SHP77 treated with DMSO at 0.1 percent for 48 hours (cell line): Measurements from ENCODE around the gene MAD1L1.
"Not testable (repeated sequence)": the region's sequence is repeated elsewhere in the genome, so short reads cannot be mapped to it uniquely, and the experiment has no call there.

Experiments used
- DNase-seq: peaks from one replicate; lab custom pipeline; 2025; lab: John Stamatoyannopoulos, UW

MAD1L1 gene

GRCh38 chr7:1882451-1882850, 350.3 kb downstream of the MAD1L1 start:
- DNase-seq = no peak

DNA sequence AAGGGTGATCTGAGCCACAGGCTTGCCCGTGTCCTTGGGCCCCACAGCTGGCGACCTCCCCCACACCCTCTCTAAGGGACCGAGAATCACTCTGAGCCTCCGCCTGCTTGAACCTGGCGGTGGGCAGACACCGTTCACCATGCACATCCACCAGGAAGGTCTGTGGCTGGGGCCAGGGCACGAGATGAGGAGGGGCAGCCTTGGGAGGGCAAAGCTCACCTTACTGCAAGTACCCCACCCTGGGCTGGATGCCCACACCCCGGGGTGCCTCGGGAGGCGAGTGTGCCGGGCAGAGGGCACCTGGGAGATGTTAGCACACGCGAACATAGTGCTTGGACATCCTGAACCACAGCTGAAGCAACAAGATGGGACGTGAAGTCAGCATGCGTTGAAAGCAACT, 350.8 kb downstream of the MAD1L1 start:
- DNase-seq = no peak

- DNase-seq = not testable (repeated sequence)
Measured at GRCh38 chr7:1876641-1877040, 356.1 kb downstream of the MAD1L1 start.

GRCh38 chr7:1875392-1876199, 357.1 kb downstream of the MAD1L1 start:
- not testable (repeated sequence) for DNase-seq

GRCh38 chr7:1874590-1875391, 358.0 kb downstream of the MAD1L1 start:
- DNase-seq = not testable (repeated sequence)

DNA sequence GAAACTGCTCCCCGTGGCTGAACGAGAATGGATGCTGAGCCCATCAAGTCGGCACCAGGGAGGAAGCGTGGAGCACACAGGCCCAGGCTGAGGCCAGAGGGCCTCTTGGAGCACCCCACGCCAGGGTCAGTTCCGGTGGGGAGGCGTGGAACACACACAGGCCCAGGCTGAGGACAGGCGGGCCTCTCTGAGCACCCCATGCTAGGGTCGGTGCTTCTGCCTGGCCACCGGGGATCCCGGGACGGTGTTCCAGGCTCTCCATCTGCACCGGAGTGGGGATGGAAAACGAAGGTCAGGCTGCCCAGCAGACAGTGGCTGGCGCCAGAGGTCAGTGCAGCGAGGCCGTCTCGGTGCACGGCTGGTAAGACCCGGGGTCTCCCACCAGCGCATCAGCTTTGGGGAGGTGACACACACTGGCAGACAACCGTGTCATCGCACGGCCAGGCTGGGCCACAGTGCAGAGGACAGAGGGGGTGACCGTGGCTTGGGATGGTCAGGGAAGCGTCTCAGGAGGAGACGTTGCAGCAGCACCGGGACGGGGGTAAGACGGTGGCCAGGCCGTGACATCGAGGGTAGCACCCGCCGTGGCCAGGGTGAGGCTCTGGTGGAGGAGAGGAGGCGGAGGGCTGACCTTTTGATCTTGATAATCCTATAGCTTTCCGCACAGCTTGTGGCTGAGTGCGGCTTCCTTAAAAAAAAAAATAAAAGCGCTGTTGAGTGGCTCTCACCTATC, 358.7 kb downstream of the MAD1L1 start:
- DNase-seq = no peak

DNA sequence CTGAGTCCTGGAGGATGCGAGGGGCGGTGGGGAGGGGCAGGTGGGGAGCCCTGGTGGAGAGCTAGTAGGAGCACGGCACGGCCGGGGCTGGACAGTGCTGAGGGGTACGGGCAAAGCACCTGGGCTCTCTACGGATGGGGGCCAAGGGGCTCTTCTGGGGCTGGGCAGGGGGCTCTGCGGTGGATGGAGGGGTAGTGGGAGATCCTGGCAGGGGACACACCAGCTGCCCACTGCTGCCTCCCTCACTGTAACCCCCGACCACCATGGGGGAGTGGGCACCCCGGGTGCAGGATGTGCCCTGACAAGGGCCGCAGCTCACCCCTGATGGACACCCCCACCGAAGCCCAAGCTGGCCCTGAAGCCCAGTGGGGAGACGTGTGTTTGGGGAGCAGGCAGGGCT, 359.3 kb downstream of the MAD1L1 start:
- no peak for DNase-seq

DNA sequence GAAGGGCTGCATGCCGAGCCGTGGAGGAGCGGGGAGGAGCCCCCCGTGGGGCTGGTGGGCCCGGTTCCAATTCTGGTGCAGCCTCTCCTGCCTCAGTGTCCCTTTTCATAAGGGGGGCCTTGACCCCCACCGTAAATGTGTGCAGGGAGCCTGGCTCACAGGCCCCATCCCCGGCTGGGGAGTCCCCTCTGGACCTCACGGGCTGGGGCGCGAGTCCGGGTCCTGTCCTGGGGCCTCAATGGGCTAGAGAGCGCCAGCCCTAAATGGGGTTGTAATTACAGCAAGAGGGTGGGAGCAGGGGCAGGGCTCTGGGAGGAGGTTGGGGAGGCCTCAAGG, 359.7 kb downstream of the MAD1L1 start:
- DNase-seq = no peak

DNA sequence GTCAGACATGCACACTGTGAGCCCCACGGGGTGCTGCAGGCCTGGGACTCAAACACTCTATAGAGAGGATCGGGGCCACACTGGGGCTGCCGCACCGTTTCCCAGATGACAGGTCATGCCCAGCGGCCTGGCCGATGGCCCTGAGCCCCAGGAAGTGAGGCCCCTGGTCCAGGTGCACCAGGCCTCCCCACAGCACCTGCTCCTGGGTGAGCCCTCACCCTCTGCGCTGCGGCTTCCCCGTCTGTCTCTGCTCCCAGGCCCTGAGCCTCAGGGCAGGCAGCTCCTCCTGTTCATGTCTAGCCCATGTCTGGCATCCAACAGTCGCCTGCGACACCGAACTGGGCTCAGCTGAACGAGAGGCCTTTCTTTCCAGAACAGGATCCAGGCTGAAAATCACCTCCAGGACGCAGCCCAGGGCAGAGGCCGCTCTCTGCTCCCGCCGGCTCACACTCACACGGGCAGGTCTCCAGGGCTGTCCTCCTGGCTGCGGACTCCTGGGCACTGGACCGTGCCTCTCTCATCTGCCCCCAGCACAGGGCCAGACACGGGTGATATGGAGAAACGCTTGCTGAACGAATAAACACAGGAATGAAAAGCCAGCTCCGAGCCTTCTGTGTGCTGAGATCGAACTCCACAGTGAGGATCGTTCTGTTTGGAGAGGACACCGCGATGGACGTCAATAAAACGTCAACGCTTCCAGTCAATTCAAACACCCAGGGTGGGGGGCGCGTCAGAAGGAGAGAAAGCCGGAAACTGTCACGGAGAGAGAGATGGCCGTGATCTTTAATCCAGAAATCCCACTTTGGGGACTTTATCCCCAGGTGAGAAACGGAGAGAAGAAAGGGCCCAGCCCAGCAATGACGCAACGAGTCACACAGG, 360.3 kb downstream of the MAD1L1 start:
- no peak for DNase-seq

DNA sequence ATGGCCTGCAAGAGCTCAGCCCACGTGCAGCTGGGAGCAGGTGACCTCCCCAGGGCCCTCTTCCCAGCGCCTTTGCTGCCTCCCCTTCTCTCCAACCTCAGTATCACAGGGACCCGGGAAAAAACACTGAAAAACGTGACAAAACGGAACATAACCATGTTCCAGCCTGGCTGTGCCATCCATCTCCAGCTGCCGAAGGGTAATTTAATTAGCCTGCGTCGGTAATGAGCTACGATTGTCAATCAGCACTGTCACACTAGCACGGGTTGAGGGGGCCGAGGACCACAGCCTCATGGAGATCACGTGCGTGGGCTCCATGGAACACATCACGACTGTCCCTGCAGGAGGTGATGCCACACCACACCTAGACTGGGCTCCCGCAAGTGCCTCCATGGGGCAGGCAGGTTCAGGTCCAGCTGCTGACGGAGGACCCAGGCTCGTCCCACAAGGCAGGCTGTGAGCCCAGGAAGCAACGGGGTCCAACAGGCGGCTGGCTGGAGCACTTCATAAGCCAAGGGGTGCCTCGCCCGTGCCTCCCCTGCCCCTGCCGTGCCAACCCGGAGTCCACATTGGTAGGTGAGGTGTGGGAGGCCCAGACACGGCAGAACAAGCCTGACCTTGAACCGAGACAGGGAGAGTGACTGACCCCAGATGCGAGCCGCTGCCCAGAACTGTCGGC, 363.2 kb downstream of the MAD1L1 start:
- no peak for DNase-seq

DNA sequence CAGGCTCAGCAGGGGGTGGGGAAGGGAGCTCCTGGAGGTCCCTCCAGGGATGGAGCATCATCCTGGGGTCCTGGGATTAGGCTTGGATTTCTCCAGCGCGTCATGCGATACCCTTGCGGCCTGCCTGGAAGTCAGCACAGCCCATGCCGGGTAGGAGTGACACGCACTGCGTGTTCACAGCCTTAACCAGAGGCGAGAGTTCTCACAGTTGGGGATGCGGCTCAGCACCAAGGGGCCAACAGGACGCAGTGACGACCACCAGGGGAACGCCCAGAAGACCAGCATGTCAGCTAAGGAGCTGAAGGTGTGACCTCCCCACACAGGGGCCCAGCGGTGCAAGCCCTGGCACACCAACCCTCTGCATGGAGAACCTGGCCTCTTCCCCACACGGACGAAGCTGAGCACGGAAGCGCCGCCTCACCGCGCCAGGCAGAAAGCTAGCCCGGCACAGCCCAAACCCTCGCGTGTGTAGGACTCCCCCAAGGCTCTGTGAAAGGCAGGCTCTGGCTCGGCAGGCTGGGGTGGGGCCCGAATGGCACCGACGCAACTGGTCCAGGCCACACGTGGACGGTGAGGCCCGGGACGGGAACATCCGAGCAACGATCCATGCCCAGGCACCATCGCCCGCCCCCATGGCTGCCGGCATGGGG, 364.1 kb downstream of the MAD1L1 start:
- no peak for DNase-seq

- no peak for DNase-seq
Measured at GRCh38 chr7:1867370-1868260, 365.1 kb downstream of the MAD1L1 start.

GRCh38 chr7:1866601-1867000, 366.1 kb downstream of the MAD1L1 start:
- no peak for DNase-seq

DNA sequence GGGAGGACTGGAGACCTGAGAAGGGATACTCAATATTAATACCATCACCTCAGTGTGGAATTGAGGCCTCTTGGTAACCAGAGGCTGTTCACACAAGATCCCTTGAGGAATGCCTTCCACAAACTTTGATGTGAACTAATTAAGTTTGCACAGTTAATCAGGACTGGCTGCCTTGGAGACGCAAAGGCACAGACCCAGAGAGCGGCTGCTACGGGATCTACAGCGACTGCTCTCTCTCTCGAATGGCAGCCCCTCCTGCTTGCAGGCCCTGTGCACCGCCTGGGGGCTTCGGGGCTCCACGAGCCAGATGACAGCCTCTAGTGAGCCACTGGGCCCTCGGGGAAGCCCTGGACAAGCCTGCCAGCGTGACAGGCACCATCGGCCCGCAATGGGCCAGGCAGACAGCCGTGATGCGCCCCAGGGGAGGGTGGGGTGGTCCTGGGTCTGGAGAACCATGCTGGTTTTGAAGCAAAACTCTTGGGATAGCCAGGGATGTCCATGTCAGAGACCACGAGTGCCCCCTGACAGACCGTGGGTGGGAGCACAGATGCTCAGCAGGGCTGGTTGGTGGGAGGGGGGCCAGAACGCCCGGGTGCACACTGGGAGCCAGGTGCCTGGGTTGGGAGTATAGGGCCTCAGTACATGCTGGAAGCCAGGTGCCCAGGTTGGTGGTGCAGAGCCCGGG, 367.0 kb downstream of the MAD1L1 start:
- no peak for DNase-seq

DNA sequence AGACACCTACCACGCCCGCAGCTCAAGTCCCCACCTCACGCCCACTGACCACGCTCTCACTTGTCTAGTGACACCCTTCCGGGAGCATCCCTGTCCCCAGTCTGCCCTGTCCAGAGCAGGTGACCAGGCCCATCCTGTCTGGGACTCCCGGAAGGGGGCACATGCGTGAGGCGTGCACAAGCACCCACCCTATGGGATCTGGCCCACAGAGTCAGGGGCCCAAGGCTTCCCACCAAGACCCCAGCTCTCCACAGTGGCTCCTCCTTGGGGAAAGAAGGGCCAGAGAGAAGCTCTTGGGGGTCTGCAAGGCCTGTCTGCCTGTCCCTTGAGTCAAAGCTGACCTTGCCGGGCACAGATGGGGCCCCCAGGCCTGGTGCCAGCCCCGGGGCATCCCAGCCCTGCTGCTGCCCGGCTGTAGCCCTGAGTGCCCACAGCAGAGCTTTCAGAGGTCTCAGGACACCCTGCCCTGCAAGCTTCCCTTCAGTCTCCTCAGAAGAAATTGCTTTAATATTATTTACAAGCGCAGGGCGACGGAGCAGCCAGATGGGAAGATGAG, 367.7 kb downstream of the MAD1L1 start:
- no peak for DNase-seq

DNA sequence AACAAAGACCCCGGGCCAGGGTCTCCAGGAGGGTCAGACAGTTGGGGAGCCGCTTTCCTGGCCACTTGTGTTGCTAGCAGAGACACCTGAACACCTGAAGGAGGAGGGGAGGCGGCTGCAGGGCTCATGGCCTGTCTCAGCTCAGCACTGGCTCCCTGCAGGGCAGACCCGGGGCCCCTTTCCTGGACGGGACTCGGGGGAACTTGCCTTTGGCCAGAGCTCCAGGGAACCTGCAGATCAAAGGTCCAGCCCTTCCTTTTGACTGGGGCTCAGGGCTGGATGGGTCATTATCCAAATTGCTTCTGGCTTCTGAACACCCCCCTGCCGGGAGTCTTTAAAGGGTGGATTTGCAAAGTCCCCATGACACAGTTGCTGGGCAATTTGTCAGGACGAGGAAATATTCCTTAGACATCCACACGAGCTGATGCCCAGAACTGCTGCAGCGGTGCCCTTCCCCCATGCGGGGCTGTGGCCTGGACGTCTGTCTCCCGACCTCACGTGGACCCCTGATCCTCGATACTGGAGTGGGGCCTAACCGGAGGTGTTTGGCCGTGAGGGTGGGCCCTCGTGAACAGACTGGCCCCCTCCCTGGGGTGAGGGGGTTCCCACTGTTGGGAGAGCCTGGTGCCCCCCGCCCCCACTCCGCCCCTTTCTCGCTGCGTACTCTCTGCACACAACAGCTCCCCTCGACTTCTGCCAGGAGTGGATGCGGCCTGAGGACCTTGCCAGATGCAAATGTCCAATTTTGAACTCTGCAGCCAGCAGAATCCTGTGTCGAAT, 368.4 kb downstream of the MAD1L1 start:
- no peak for DNase-seq

DNA sequence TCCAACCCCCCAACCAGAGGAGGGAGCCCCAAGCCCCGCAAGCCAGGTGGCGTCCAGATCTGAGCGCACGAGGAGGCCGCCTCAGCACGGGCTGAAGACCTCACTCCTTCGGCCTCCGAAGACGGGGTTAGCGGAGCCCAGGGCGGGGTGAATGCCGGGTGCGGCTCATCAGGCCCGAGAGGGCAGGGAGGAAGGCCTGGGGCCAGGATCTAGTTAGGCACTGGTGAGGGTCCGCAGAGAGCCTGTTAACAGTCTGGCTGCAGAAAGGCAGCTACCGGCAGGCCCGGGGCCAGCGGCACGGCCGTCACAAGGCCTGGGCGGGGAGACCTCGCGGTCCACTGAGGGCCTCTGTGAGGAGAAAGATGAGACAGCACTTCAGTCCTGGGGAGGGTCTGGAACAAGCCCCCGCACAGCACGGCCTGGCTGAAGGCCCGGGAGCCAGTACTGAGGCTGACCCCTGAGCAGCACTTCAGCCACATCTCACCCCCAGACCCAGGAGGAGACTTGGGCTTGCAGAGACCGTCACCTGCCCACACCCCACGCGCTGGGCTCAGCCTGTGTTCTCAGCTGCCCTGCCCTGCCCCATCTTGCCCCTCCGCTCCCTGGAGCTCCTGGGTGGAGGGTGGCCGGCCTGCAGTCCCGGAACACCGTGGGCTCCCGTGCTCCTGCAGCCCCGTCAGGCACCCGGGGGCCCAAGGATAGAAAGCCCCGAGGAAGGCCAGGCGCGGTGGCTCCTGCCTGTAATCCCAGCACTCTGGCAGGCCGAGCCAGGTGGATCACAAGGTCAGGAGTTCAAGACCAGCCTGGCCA, 369.4 kb downstream of the MAD1L1 start:
- no peak for DNase-seq
